PC-9 (cell line): ENCODE data around the gene TSPOAP1. TPM values are rescaled to one million over a fixed set of nuclear protein-coding genes. Genes with fewer than 3 reads are reported as not detected.

Experiments used
- BruUV-seq: library from RNA; stranded (reverse); fragments of 400-500 nt; replicated peaks from 2 replicates; lab custom pipeline; 2021; lab: Mats Ljungman, UMichigan
- CTCF ChIA-PET: fragments of 300-600 bp; sonication (Branson Sonifier 250); formaldehyde crosslinking; loops from one replicate; lab custom pipeline; 2022; ENCODE audit warnings: antibody characterized with exemption; lab: Charles Lee
- POLR2A ChIA-PET: fragments of 300-600 bp; sonication (Branson Sonifier 250); formaldehyde crosslinking; loops from one replicate; lab custom pipeline; 2022; ENCODE audit warnings: antibody characterized with exemption; ENCODE audit not compliant: unreplicated experiment; lab: Charles Lee
- DNase-seq, 2 experiments: peaks; one replicate each; pipeline versions ENCODE4 v3.0.0 to v3.0.0-alpha.2; 2015 to 2022; ENCODE audit warnings: mixed read lengths in 1 of 2
- H2AFZ ChIP-seq: fragments of 200-600 bp; sonication (generic); 2 replicates; pipeline ENCODE4 v1.8.1; 2017; ENCODE audit warnings: antibody characterized with exemption
- H3F3A ChIP-seq: fragments of 200-600 bp; sonication (generic); 2 replicates; pipeline ENCODE4 v1.8.1; 2017; ENCODE audit warnings: antibody characterized with exemption, mild to moderate bottlenecking, low read depth; ENCODE audit not compliant: insufficient read depth
- H3K27ac ChIP-seq: fragments of 200-600 bp; sonication (generic); 2 replicates; pipeline ENCODE4 v1.6.1; 2016; ENCODE audit warnings: mixed run types
- H3K27me3 ChIP-seq: fragments of 200-600 bp; sonication (generic); 2 replicates; pipeline ENCODE4 v1.6.1; 2016; ENCODE audit warnings: low read depth, mixed run types; ENCODE audit not compliant: insufficient read depth
- H3K36me3 ChIP-seq: fragments of 200-600 bp; sonication (generic); 2 replicates; pipeline ENCODE4 v1.6.1; 2016; ENCODE audit warnings: low read depth, mixed run types
- H3K4me1 ChIP-seq: fragments of 200-600 bp; sonication (generic); replicated peaks from 2 replicates; pipeline ENCODE4 v1.6.1; 2016; ENCODE audit warnings: mixed run types; ENCODE audit not compliant: insufficient read depth
- H3K4me2 ChIP-seq: fragments of 200-600 bp; sonication (generic); 2 replicates; pipeline ENCODE4 v1.6.1; 2017; ENCODE audit warnings: mixed run types
- H3K4me3 ChIP-seq: fragments of 200-600 bp; sonication (generic); 2 replicates; pipeline ENCODE4 v1.6.1; 2016; ENCODE audit warnings: mixed run types
- H3K79me2 ChIP-seq: fragments of 200-600 bp; sonication (generic); 2 replicates; pipeline ENCODE4 v1.6.1; 2017; ENCODE audit warnings: low read depth, mixed run types
- H3K9me2 ChIP-seq: fragments of 200-600 bp; sonication (generic); 2 replicates; pipeline ENCODE4 v1.8.1; 2017; ENCODE audit warnings: mild to moderate bottlenecking; ENCODE audit not compliant: insufficient read depth
- H3K9me3 ChIP-seq: fragments of 200-600 bp; sonication (generic); 2 replicates; pipeline ENCODE4 v1.8.1; 2016; ENCODE audit warnings: low read depth; ENCODE audit not compliant: insufficient read depth
- H4K20me1 ChIP-seq: fragments of 200-600 bp; sonication (generic); 2 replicates; pipeline ENCODE4 v1.8.1; 2017; ENCODE audit not compliant: insufficient read depth
- EZH2 ChIP-seq: fragments of 200-600 bp; sonication (generic); IDR thresholded peaks from 2 replicates; pipeline ENCODE4 v1.8.0; 2017; ENCODE audit warnings: antibody characterized with exemption, low read depth
- intact Hi-C: fragments of 100-400 bp; cut with micrococcal nuclease; formaldehyde crosslinking; loops from one replicate; pipeline ENCODE4 v1.10.0; 2022; ENCODE audit not compliant: unreplicated experiment
- total RNA-seq: library from RNA; stranded (reverse); gene quantifications from 2 replicates; pipeline ENCODE4 v1.2.3, GENCODE V29; 2021
- TF ChIP-seq, protein P1 (sequence below): fragments of 200-600 bp; sonication (generic); conservative IDR thresholded peaks from 2 replicates; pipeline ENCODE4 v1.6.1; 2017; ENCODE audit warnings: mixed run types, antibody characterized with exemption, mild to moderate bottlenecking, moderate library complexity

Gene TSPOAP1
- total RNA-seq, 1 experiment from 2014 or later, result 0.15 TPM

DNA sequence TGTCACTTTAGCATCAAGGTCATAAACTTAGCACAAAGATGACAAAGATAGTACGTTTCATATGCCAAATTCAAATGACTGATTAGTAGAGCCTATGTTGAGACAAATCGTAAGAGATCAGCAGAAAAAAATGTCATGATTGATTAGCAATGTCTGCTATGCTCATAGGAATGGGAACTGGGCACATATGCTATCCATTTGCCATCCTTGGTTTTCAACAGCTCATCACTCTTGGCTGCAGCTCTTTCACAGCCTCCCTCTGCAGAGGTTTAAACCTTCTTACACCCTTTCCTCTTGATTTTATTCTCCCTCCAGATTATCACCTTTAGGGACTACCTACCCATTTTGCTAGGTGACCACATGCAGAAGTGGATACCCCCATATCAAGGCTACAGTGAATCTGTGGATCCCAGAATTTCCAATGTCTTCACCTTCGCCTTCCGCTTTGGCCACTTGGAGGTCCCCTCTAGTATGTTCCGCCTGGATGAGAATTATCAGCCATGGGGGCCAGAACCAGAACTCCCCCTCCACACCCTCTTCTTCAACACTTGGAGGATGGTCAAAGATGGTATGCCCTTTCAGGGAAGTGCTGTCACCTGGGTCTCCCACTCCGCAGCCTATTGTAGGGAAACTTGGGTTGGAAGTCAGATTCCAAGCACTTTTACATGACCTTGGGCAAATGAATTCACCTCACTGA, 64.0 kb downstream of the TSPOAP1 start:
- no peak overlapping the region for H3K4me2 ChIP-seq
- no peak for DNase-seq
- H3K79me2 ChIP-seq, result no peaks in the 10 kb centered on the region
- CTCF ChIA-PET, result no interaction called here
- H3K4me3 ChIP-seq, result no peak overlapping the region
- POLR2A ChIA-PET, result no interaction called here
- no peaks in the 10 kb centered on the region for H3K9me2 ChIP-seq
- no peaks in the 10 kb centered on the region for H3K4me1 ChIP-seq
- H3K36me3 ChIP-seq, result no peaks in the 10 kb centered on the region
- H3K27ac ChIP-seq, result no peak overlapping the region
- H3K9me3 ChIP-seq, result no peaks in the 10 kb centered on the region
- peaks cover 98% of the 10 kb centered on the region for H3K27me3 ChIP-seq
- H2AFZ ChIP-seq, result no peak overlapping the region
- intact Hi-C loops, result no loop called here
- no TSS peak for BruUV-seq
- H4K20me1 ChIP-seq, result 0 out of 2 replicates have a peak, but pooled peaks cover 5% of the 10 kb centered on the region
- TF ChIP-seq, protein P1, sequence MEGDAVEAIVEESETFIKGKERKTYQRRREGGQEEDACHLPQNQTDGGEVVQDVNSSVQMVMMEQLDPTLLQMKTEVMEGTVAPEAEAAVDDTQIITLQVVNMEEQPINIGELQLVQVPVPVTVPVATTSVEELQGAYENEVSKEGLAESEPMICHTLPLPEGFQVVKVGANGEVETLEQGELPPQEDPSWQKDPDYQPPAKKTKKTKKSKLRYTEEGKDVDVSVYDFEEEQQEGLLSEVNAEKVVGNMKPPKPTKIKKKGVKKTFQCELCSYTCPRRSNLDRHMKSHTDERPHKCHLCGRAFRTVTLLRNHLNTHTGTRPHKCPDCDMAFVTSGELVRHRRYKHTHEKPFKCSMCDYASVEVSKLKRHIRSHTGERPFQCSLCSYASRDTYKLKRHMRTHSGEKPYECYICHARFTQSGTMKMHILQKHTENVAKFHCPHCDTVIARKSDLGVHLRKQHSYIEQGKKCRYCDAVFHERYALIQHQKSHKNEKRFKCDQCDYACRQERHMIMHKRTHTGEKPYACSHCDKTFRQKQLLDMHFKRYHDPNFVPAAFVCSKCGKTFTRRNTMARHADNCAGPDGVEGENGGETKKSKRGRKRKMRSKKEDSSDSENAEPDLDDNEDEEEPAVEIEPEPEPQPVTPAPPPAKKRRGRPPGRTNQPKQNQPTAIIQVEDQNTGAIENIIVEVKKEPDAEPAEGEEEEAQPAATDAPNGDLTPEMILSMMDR, result no peak
- TF ChIP-seq EZH2, result no peak
- H3F3A ChIP-seq, result no peaks in the 10 kb centered on the region

DNA sequence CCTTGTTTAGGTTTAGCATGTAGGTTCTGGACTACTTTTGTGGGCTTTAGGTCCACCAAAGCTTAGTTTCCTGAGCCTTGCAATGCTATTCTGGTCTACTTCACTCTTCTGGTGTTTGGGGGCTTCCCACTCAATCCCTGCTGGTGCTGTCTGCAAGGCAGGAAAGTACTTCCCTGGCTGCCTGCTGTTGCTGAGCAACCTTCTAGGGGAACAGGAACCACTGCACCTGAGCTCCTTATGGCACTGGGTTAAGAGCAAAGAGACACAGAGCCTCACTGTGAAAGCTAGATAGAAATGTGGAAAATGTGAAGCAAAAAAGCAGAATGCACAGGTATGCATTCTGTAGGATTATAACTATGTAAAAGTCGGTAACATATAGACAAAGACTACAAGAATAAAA, 64.8 kb downstream of the TSPOAP1 start:
- H3K27me3 ChIP-seq, result peaks cover 99% of the 10 kb centered on the region

DNA sequence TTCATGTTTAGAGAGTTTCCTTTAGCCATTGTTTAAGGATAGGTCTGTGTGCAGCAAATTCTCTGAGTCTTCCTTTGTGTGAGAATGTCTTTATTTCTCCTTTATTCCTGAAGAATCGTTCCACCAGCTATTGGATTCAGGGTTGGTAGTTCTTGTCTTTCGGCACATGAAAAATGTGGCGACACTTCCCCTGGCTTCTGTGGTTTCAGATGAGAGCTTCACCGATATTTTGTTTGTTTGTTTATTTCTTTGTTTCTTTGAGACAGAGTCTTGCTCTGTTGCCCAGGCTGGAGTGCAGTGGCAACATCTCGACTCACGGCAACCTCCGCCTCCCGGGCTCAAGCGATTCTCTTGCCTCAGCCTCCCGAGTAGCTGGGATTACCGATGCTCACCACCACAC, 66.4 kb downstream of the TSPOAP1 start:
- ChIA-PET POLR2A (no interaction called here), CTCF (no interaction called here)
- no peaks in the 10 kb centered on the region for H3K79me2 ChIP-seq
- H3K4me3 ChIP-seq, result no peak overlapping the region
- no peaks in the 10 kb centered on the region for H3K4me1 ChIP-seq
- H2AFZ ChIP-seq, result no peak overlapping the region
- peaks cover 98% of the 10 kb centered on the region for H3K27me3 ChIP-seq
- no peaks in the 10 kb centered on the region for H3F3A ChIP-seq
- 0 out of 2 replicates have a peak, but pooled peaks cover 5% of the 10 kb centered on the region for H4K20me1 ChIP-seq
- TF ChIP-seq, protein P1, result no peak
- no peak for TF ChIP-seq EZH2
- H3K9me3 ChIP-seq, result no peaks in the 10 kb centered on the region
- no peak overlapping the region for H3K27ac ChIP-seq
- no peaks in the 10 kb centered on the region for H3K36me3 ChIP-seq
- intact Hi-C loops, result no loop called here
- BruUV-seq, result no TSS peak
- H3K9me2 ChIP-seq, result no peaks in the 10 kb centered on the region; the same call in 1 of the 2 replicates
- no peak for DNase-seq
- H3K4me2 ChIP-seq, result no peak overlapping the region

More for the DNA sequence above, 64.8 kb downstream of the TSPOAP1 start:
- H3K4me2 ChIP-seq, result no peak overlapping the region
- no peak overlapping the region for H3K27ac ChIP-seq
- no TSS peak for BruUV-seq
- no peak for DNase-seq
- H3K4me3 ChIP-seq, result no peak overlapping the region
- no peak overlapping the region for H2AFZ ChIP-seq
- TF ChIP-seq EZH2, result no peak
- no peaks in the 10 kb centered on the region for H3F3A ChIP-seq
- H3K4me1 ChIP-seq, result no peaks in the 10 kb centered on the region
- H3K9me3 ChIP-seq, result no peaks in the 10 kb centered on the region
- no peaks in the 10 kb centered on the region for H3K79me2 ChIP-seq
- ChIA-PET CTCF (no interaction called here), POLR2A (no interaction called here)
- no peaks in the 10 kb centered on the region; the same call in 1 of the 2 replicates for H3K9me2 ChIP-seq
- 0 out of 2 replicates have a peak, but pooled peaks cover 5% of the 10 kb centered on the region for H4K20me1 ChIP-seq
- intact Hi-C loops, result no loop called here
- no peaks in the 10 kb centered on the region for H3K36me3 ChIP-seq
